Naive thymus-derived CD4-positive, alpha-beta T cell (primary cell): ENCODE data around the gene SMIM15. TPM values are rescaled to one million over a fixed set of nuclear protein-coding genes. Genes with fewer than 3 reads are reported as not detected.

Experiments
- polyA plus RNA-seq, 2 donors: library from polyadenylated mRNA; unstranded; fragments of 300-500 nt; fragmentation: Illumina TruSeq; gene quantifications; one replicate each; pipeline ENCODE4 v1.2.3, GENCODE V29; 2021
- total RNA-seq, 6 experiments: library from RNA in 5 of 6; stranded (reverse) in 5 of 6; gene quantifications; 1 replicate in 5 of 6; 2 replicates in 1 of 6; pipeline ENCODE4 v1.2.3 and lab custom pipeline; 2021 to 2026

SMIM15 gene
- total and polyA plus RNA-seq, 7 experiments from 2014 or later = 17.3 to 49.0 (median 25.3) TPM

Other genes starting within 250 kb of the SMIM15 start
- gene ERCC8, start 217.4 kb downstream of the SMIM15 start, total RNA-seq = 1 to 10 TPM; 4.9 to 9.0 (median 8.0) TPM
- gene ERCC8, start 217.4 kb downstream of the SMIM15 start, polyA plus RNA-seq = 10 to 100 TPM; 10.6 to 19.6 TPM
- gene NDUFAF2, start 217.3 kb downstream of the SMIM15 start, total RNA-seq = 10 to 100 TPM in 4 of 5 experiments, 1 to 10 TPM in 1; 7.0 to 19.4 (median 11.3) TPM
- 10 to 100 TPM; 18.3 to 34.7 TPM for gene NDUFAF2, start 217.3 kb downstream of the SMIM15 start, polyA plus RNA-seq
- 10 to 100 TPM in 3 of 5 experiments, 1 to 10 TPM in 2; 4.2 to 18.5 (median 11.5) TPM for gene ZSWIM6, start 169.8 kb upstream of the SMIM15 start, total RNA-seq
- gene ZSWIM6, start 169.8 kb upstream of the SMIM15 start, polyA plus RNA-seq = under 1 TPM; 0.29 to 0.48 TPM